Common myeloid progenitor, CD34-positive (primary cell): Measurements from ENCODE around the gene TRAF5.
"Not testable (repeated sequence)": the region's sequence is repeated elsewhere in the genome, so short reads cannot be mapped to it uniquely, and the experiment has no call there.

Experiments
- CTCF ChIA-PET: fragments of 350-600 bp; sonication (Branson Sonifier 250); formaldehyde crosslinking; loops from one replicate; lab custom pipeline; 2021; ENCODE audit warnings: antibody characterized with exemption; lab: Charles Lee
- POLR2A ChIA-PET: fragments of 350-600 bp; sonication (Branson Sonifier 250); formaldehyde crosslinking; loops from one replicate; lab custom pipeline; 2021; ENCODE audit warnings: antibody characterized with exemption; lab: Charles Lee
- DNase-seq, 3 donors: peaks; one replicate each; pipeline versions ENCODE4 v3.0.0 to v3.0.0-alpha.2; 2013
- H3K27ac ChIP-seq, 2 experiments: 1 replicate in 1 of 2; 2 replicates in 1 of 2; pipeline ENCODE4 v1.7.0; 2013; ENCODE audit warnings: inconsistent platforms in 2 of 2, low read length in 2 of 2, mild to moderate bottlenecking in 2 of 2, low read depth in 1 of 2, moderate library complexity in 1 of 2; ENCODE audit not compliant: severe bottlenecking in 2 of 2, insufficient read depth in 1 of 2, poor library complexity in 1 of 2
- H3K27me3 ChIP-seq, 5 experiments: replicated peaks in 2 of 5; 1 replicate in 3 of 5; 2 replicates in 2 of 5; pipeline versions ENCODE4 v1.6.1 to v1.7.0; 2013; ENCODE audit warnings: low read length in 4 of 5, mild to moderate bottlenecking in 2 of 5, moderate library complexity in 2 of 5, inconsistent platforms in 1 of 5; ENCODE audit not compliant: insufficient read depth in 5 of 5, control insufficient read depth in 4 of 5
- H3K36me3 ChIP-seq, 4 experiments: 1 replicate in 2 of 4; 2 replicates in 2 of 4; pipeline versions ENCODE4 v1.6.1 to v1.7.0; 2013; ENCODE audit warnings: low read length in 3 of 4, control low read depth in 1 of 4, mild to moderate bottlenecking in 1 of 4; ENCODE audit not compliant: control insufficient read depth in 4 of 4, insufficient read depth in 4 of 4
- H3K4me1 ChIP-seq, 4 experiments: 1 replicate in 3 of 4; 2 replicates in 1 of 4; pipeline versions ENCODE4 v1.6.1 to v1.7.1; 2013; ENCODE audit warnings: low read length in 3 of 4, mild to moderate bottlenecking in 3 of 4, control low read depth in 1 of 4, inconsistent platforms in 1 of 4, moderate library complexity in 1 of 4; ENCODE audit not compliant: control insufficient read depth in 4 of 4, insufficient read depth in 4 of 4; ENCODE audit errors: control extremely low read depth in 1 of 4
- H3K4me3 ChIP-seq, 7 experiments: 1 replicate in 4 of 7; 2 replicates in 3 of 7; pipeline versions ENCODE4 v1.5.1 to v1.7.0; 2013; ENCODE audit warnings: mild to moderate bottlenecking in 7 of 7, low read length in 6 of 7, moderate library complexity in 6 of 7, inconsistent platforms in 2 of 7, low read depth in 2 of 7, control low read depth in 1 of 7; ENCODE audit not compliant: insufficient read depth in 4 of 7, control insufficient read depth in 1 of 7; ENCODE audit errors: extremely low read depth in 1 of 7
- H3K9me3 ChIP-seq, 5 experiments: 1 replicate in 4 of 5; 2 replicates in 1 of 5; pipeline versions ENCODE4 v1.6.1 to v1.7.1; 2013; ENCODE audit warnings: low read length in 4 of 5, mild to moderate bottlenecking in 2 of 5, inconsistent platforms in 1 of 5, low read depth in 1 of 5, moderate library complexity in 1 of 5; ENCODE audit not compliant: control insufficient read depth in 4 of 5, insufficient read depth in 2 of 5; ENCODE audit errors: control extremely low read depth in 1 of 5
- WGBS: methylation state at CpG from one replicate; pipeline ENCODE4 v1.1.5; 2013; ENCODE audit not compliant: insufficient coverage; 5-methylcytosine and 5-hydroxymethylcytosine counted together

TRAF5 gene

DNA sequence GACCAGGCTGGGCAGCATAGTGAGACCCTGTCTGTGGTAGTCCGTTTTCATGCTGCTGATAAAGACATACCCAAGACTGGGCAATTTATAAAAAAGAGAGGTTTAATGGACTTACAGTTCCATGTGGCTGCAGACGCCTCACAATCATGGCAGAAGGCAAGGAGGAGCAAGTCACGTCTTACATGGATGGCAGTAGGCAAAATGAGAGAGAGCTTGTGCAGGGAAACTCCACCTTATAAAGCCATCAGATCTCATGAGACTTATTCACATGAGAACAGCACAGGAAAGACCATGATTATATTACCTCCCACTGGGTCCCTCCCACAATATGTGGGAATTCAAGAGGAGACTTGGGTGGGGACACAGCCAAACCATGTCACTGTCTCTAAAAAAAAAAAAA, 25.4 kb downstream of the TRAF5 start:
- DNase-seq, H3K27ac ChIP-seq, H3K4me3 ChIP-seq, H3K27me3 ChIP-seq, POLR2A ChIA-PET: not testable (repeated sequence)
- CTCF ChIA-PET: interaction anchor here (1.0 to 3.6 kb wide), 6 partner anchors 11 to 29 kb away, joined by 3 to 13 read pairs (median 3); no protein-coding TSS in a partner anchor
- H3K36me3 ChIP-seq: peaks cover 6 to 30% (median 14%) of the 10 kb centered on the region in 4 experiments
- peaks cover 0 to 11% (median 3%) of the 10 kb centered on the region in 5 experiments for H3K9me3 ChIP-seq
- 100% methylated on average over 3 of the region's 3 CpGs for WGBS
- peaks cover 6 to 38% (median 27%) of the 10 kb centered on the region in 4 experiments for H3K4me1 ChIP-seq

DNA sequence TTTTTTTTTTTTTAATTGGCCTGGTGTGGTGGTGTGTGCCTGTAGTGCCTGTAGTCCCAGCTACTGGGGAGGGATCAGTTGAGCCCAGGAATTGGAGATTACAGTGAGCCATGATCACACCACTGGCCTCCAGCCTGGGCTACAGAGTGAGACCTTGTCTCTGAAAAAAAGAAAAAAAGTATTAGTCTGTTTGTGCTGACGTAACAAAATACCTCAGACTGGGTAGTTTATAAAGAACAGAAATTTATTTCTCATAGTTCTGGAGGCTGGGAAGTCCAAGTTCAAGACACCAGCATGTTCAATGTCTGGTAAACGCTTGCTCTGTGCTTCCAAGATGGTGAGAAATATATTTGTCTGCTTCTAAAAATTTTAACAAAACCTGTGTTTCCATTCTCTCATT, 25.8 kb downstream of the TRAF5 start:
- ChIA-PET POLR2A (interaction anchor here (0.7 kb wide), 1 partner anchor 13 kb away, joined by 3 read pairs; no protein-coding TSS in a partner anchor), CTCF (interaction anchor here (1.0 to 3.6 kb wide), 4 partner anchors 11 to 29 kb away, joined by 3 to 13 read pairs (median 3); no protein-coding TSS in a partner anchor)
- peak overlapping the region in 1 of 7 experiments; percentile 40 for H3K4me3 ChIP-seq

DNA sequence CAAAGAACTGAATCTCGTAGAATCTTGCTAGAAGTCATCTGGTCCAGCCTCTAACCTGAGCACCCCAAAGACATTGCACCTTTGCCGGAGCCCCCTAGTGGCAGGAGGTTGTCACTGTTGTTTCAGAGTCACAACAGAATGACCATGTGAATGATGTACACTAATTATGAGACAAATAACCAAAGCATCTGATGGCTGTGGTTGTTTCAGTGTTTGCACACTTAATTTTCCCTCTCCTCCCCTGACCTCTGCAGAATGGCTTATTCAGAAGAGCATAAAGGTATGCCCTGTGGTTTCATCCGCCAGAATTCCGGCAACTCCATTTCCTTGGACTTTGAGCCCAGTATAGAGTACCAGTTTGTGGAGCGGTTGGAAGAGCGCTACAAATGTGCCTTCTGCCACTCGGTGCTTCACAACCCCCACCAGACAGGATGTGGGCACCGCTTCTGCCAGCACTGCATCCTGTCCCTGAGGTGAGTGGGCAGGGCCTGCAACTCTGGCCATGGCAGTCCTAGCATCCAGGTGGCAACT, 26.4 kb downstream of the TRAF5 start:
- no peaks in the 10 kb centered on the region for H3K27me3 ChIP-seq
- peaks cover 0 to 11% (median 3%) of the 10 kb centered on the region in 5 experiments for H3K9me3 ChIP-seq
- 1% methylated on average over 6 of the region's 8 CpGs for WGBS
- DNase-seq: peak in 2 of 3 donors; percentile 81 to 90
- H3K4me3 ChIP-seq: peak overlapping the region in 4 of 7 experiments; percentile 1 to 65 (median 43)
- CTCF ChIA-PET: interaction anchor here (0.8 to 1.7 kb wide), 5 partner anchors 13 to 118 kb away, joined by 3 to 7 read pairs (median 4); no protein-coding TSS in a partner anchor
- no peak overlapping the region for H3K27ac ChIP-seq
- H3K36me3 ChIP-seq: peaks cover 6 to 33% (median 20%) of the 10 kb centered on the region in 4 experiments
- POLR2A ChIA-PET: interaction anchor here (0.7 to 1.3 kb wide), 2 partner anchors 13 to 27 kb away, joined by 3 read pairs; partner anchors contain the start of gene TRAF5
- peaks cover 6 to 29% (median 19%) of the 10 kb centered on the region in 4 experiments for H3K4me1 ChIP-seq

More for the DNA sequence above, 25.8 kb downstream of the TRAF5 start:
- H3K4me1 ChIP-seq: peaks cover 6 to 35% (median 23%) of the 10 kb centered on the region in 4 experiments
- 100% methylated on average over 2 of the region's 2 CpGs for WGBS
- peaks cover 0 to 11% (median 3%) of the 10 kb centered on the region in 5 experiments for H3K9me3 ChIP-seq
- H3K27me3 ChIP-seq: no peaks in the 10 kb centered on the region
- no peak overlapping the region for H3K27ac ChIP-seq
- no peak for DNase-seq
- H3K36me3 ChIP-seq: peaks cover 6 to 31% (median 16%) of the 10 kb centered on the region in 4 experiments

DNA sequence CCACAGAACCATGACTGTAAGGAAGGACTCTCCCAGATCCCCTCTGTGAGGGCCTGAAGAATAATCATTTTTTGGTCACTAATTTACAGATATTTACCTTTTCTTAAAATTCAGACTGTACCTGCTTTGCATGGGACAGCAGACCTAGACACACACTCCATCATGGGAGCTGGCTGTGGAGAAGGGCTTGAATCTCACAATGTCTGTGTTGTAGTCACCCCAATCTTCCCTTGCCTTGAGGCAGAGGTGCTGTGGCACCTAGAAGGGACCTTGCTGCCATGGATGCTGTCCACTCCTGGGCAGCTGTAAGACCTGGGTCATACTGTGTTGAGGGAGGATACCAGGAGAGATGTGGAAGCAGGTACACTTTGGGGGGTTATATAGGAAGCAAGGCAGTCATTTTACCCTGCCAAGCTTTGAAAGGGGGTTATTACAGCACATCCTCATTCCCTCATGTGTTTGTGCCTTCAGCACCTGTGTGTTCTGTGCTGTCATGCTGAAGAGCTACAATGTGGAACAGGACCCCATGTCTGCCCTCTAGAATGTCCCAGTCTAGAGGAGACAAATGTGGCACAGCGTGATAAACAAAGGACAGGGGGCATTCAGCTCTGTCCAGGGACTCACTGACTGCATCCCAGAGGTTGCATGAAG, 27.1 kb downstream of the TRAF5 start:
- Histone ChIP-seq H3K27me3 (no peaks in the 10 kb centered on the region), H3K9me3 (peaks cover 0 to 11% (median 3%) of the 10 kb centered on the region in 5 experiments), H3K4me3 (peak overlapping the region in 4 of 7 experiments; percentile 1 to 65 (median 43)), H3K4me1 (peaks cover 6 to 29% (median 19%) of the 10 kb centered on the region in 4 experiments), H3K27ac (no peak overlapping the region), H3K36me3 (peaks cover 6 to 33% (median 20%) of the 10 kb centered on the region in 4 experiments)
- no peak for DNase-seq
- POLR2A ChIA-PET: interaction anchor here (1.3 kb wide), 1 partner anchor 27 kb away, joined by 3 read pairs; the partner anchor contains the start of gene TRAF5
- WGBS: 0% methylated on average over 1 of the region's 1 CpG
- CTCF ChIA-PET: interaction anchor here (0.8 to 4.0 kb wide), 7 partner anchors 13 to 117 kb away, joined by 4 to 15 read pairs (median 4); no protein-coding TSS in a partner anchor

DNA sequence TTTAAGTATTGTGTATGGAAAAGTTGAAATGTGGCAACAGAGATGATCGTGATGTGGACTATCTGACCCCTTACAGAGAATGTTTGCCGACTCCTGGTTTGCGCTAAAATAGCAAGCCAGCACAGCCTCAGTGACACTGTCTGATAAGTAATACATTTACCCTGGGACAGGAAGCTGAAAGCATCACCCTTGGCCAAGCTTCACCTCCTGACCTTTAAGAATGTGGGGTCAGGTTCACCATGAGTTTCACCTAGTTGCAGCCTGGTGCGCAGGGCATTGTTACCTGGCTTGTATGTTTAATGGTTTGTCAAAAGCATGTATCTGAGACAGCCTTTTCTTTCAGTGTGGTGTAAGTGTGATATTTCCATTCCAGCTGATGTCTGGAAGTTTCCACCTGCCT, 29.2 kb downstream of the TRAF5 start:
- peaks cover 0 to 6% (median 3%) of the 10 kb centered on the region in 5 experiments for H3K9me3 ChIP-seq
- H3K36me3 ChIP-seq: peaks cover 11 to 49% (median 28%) of the 10 kb centered on the region in 4 experiments
- WGBS: 93% methylated on average over 4 of the region's 4 CpGs
- H3K27ac ChIP-seq: no peak overlapping the region
- H3K4me1 ChIP-seq: peaks cover 6 to 29% (median 19%) of the 10 kb centered on the region in 4 experiments
- ChIA-PET POLR2A (no interaction called here), CTCF (interaction anchor here (1.1 to 4.0 kb wide), 4 partner anchors 11 to 159 kb away, joined by 4 to 15 read pairs (median 6); no protein-coding TSS in a partner anchor)
- DNase-seq: no peak
- no peak overlapping the region for H3K4me3 ChIP-seq
- no peaks in the 10 kb centered on the region for H3K27me3 ChIP-seq

DNA sequence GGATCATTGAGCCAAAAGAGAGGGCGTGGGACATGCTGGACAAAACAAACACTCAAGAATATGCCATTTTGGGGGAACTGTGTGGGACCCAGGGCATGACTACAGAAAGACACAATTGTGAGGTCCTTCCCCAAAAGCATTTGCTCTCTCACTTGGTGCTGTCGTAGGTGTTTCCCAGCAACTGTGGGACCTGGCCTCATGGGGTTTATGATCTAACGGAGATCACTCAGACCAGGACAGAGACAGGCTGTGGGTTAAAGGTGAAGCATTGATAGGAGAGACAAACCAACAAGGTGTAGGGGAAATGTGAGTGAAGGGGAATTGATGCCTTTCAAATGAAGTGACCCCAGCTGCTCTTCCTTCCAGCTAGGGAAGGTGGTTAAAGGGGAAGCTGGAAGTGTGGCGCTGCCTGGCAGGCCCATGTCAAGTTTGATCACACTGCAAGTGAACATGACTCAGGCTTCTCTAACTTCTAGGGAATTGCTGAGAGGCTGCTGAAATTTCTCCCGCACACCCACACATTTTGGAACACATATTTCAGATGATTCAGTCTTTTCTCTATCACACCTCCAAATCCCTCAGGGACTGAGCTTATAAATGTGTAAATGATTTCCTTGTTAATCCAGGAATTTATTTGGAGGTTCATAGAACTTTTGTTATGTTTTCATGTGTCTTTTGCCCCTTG, 30.2 kb downstream of the TRAF5 start:
- POLR2A ChIA-PET: no interaction called here
- Histone ChIP-seq H3K27me3 (no peaks in the 10 kb centered on the region), H3K36me3 (peaks cover 12 to 54% (median 29%) of the 10 kb centered on the region in 4 experiments), H3K4me3 (no peak overlapping the region), H3K4me1 (peaks cover 6 to 27% (median 19%) of the 10 kb centered on the region in 4 experiments), H3K27ac (no peak overlapping the region), H3K9me3 (peaks cover 0 to 5% (median 2%) of the 10 kb centered on the region in 5 experiments)
- 87% methylated on average over 3 of the region's 5 CpGs for WGBS
- DNase-seq: no peak
- CTCF ChIA-PET: interaction anchor here (1.0 to 4.0 kb wide), 6 partner anchors 10 to 158 kb away, joined by 3 to 15 read pairs (median 6); no protein-coding TSS in a partner anchor
